Measurements from ENCODE around the gene SLC3A2.

The SLC3A2 gene

GRCh38 chr11:62909107-62909894, 28.6 kb downstream of the SLC3A2 start:
- no peak for DNase-seq (ENCODE audit: low read depth in 1 of 2, low spot score in 1 of 2)

GRCh38 chr11:62910141-62910882, 29.6 kb downstream of the SLC3A2 start:
- DNase-seq (ENCODE audit: low read depth in 1 of 2, low spot score in 1 of 2): no peak

- DNase-seq (ENCODE audit: low read depth in 1 of 2, low spot score in 1 of 2): no peak
Observed at GRCh38 chr11:62911137-62912130, 30.7 kb downstream of the SLC3A2 start.

- DNase-seq (ENCODE audit: low read depth in 1 of 2, low spot score in 1 of 2): no peak
Observed at GRCh38 chr11:62912268-62912667, 31.6 kb downstream of the SLC3A2 start.

- DNase-seq (ENCODE audit: low read depth in 1 of 2, low spot score in 1 of 2): no peak
Observed at GRCh38 chr11:62914416-62914815, 33.7 kb downstream of the SLC3A2 start.

- no peak for DNase-seq (ENCODE audit: low read depth in 1 of 2, low spot score in 1 of 2)
Observed at GRCh38 chr11:62917906-62918502, 37.3 kb downstream of the SLC3A2 start.

- no peak for DNase-seq (ENCODE audit: low read depth in 1 of 2, low spot score in 1 of 2)
Observed at GRCh38 chr11:62918531-62918930, 37.8 kb downstream of the SLC3A2 start.

- DNase-seq (ENCODE audit: low read depth in 1 of 2, low spot score in 1 of 2): no peak
Observed at GRCh38 chr11:62919476-62919875, 38.8 kb downstream of the SLC3A2 start.

- DNase-seq (ENCODE audit: low read depth in 1 of 2, low spot score in 1 of 2): no peak
Observed at GRCh38 chr11:62919898-62920640, 39.4 kb downstream of the SLC3A2 start.

- no peak for DNase-seq (ENCODE audit: low read depth in 1 of 2, low spot score in 1 of 2)
Observed at GRCh38 chr11:62921201-62921572, 40.5 kb downstream of the SLC3A2 start, which contains the start of gene CHRM1. CHRM1 (minus strand) TSS chr11:62921363; CDS start chr11:62911100, 10,263 bp downstream.

- DNase-seq (ENCODE audit: low read depth in 1 of 2, low spot score in 1 of 2): no peak
Observed at GRCh38 chr11:62921573-62922188, 41.0 kb downstream of the SLC3A2 start.

GRCh38 chr11:62922189-62922589, 41.5 kb downstream of the SLC3A2 start:
- DNase-seq (ENCODE audit: low read depth in 1 of 2, low spot score in 1 of 2): no peak

- DNase-seq (ENCODE audit: low read depth in 1 of 2, low spot score in 1 of 2): no peak
Observed at GRCh38 chr11:62922653-62923431, 42.1 kb downstream of the SLC3A2 start.

- no peak for DNase-seq (ENCODE audit: low read depth in 1 of 2, low spot score in 1 of 2)
Observed at GRCh38 chr11:62923601-62924411, 43.1 kb downstream of the SLC3A2 start.

GRCh38 chr11:62925308-62925707, 44.6 kb downstream of the SLC3A2 start:
- DNase-seq (ENCODE audit: low read depth in 1 of 2, low spot score in 1 of 2): no peak

GRCh38 chr11:62925745-62926679, 45.3 kb downstream of the SLC3A2 start:
- DNase-seq (ENCODE audit: low read depth in 1 of 2, low spot score in 1 of 2): no peak

Data from activated CD4-positive, alpha-beta T cell treated with anti-CD3 and anti-CD28 coated beads, Interleukin-2, amount 50 U/mL, for 24 hours (primary cell).